Omental fat pad (tissue), 4 donors: Measurements from ENCODE around the gene ARL3. TPM values are rescaled to one million over a fixed set of nuclear protein-coding genes. Genes with fewer than 3 reads are reported as not detected.

Experiments used
- ATAC-seq: fragments of 150-250 bp; one replicate; pipeline ENCODE4 v1.9.1; 2016; ENCODE audit warnings: mild to moderate bottlenecking, moderate library complexity; ENCODE audit not compliant: low FRiP score
- DNase-seq: peaks from one replicate; pipeline ENCODE4 v3.0.0-alpha.2; 2019; ENCODE audit warnings: low spot score
- total RNA-seq, 4 donors: library from RNA; depleted of rRNA; stranded (reverse); fragments of >200 nt; gene quantifications; one replicate each; pipeline ENCODE4 v1.1.0, GENCODE V29; 2016
- TF ChIP-seq, protein P1 (sequence below), 3 donors: fragments of 450-650 bp; IDR thresholded peaks; one replicate each; pipeline ENCODE4 v1.5.1; 2016 to 2017; ENCODE audit warnings: antibody characterized with exemption in 3 of 3, mild to moderate bottlenecking in 3 of 3, moderate library complexity in 2 of 3

The ARL3 gene
- total RNA-seq, 4 donors from 2014 or later, result 2.8 to 6.1 (median 3.9) TPM

DNA sequence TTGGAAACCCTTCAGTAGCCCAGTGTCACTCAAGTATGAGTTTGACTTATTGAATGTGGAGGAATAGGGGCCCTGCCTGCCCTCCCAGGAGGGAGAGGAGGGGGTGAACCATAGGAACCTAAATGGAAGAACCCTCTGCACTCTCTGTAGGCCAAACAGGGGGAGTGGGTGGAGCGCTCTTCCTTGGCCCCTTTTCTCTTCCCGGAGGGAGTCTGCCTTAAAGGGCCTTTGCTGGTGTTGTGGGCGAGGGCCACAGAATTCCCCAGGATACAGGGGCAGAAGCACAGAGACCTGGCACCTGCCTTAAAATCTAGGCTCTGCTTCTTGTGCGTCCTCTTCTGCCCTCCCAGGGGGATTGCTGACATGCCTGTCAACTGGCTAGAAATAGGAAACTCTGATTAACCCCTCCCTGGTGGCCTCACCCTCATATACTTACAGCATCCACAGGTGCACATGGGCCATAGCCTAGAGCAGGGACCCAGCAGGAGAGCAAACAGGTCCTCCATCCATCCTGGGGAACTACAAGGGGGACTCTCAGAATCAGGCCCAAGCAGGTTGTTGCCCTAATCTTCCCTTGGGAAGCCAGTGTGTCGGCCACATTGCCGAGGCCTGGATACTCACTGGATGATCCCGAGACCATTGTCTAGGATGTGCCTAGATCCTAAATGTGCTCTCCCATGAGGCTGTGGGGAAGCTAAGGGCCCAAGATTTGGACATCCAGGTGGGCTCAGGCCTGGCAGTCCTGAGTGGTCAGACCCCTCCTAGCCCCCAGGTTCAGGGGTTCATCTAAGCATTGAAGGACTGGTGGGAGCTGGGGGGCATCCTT is 66.5 kb downstream of the ARL3 start:
- no peak for DNase-seq
- TF ChIP-seq, protein P1, sequence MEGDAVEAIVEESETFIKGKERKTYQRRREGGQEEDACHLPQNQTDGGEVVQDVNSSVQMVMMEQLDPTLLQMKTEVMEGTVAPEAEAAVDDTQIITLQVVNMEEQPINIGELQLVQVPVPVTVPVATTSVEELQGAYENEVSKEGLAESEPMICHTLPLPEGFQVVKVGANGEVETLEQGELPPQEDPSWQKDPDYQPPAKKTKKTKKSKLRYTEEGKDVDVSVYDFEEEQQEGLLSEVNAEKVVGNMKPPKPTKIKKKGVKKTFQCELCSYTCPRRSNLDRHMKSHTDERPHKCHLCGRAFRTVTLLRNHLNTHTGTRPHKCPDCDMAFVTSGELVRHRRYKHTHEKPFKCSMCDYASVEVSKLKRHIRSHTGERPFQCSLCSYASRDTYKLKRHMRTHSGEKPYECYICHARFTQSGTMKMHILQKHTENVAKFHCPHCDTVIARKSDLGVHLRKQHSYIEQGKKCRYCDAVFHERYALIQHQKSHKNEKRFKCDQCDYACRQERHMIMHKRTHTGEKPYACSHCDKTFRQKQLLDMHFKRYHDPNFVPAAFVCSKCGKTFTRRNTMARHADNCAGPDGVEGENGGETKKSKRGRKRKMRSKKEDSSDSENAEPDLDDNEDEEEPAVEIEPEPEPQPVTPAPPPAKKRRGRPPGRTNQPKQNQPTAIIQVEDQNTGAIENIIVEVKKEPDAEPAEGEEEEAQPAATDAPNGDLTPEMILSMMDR (IDR thresholded peaks at IDR 0.05), result no peak
- ATAC-seq, result no peak

DNA sequence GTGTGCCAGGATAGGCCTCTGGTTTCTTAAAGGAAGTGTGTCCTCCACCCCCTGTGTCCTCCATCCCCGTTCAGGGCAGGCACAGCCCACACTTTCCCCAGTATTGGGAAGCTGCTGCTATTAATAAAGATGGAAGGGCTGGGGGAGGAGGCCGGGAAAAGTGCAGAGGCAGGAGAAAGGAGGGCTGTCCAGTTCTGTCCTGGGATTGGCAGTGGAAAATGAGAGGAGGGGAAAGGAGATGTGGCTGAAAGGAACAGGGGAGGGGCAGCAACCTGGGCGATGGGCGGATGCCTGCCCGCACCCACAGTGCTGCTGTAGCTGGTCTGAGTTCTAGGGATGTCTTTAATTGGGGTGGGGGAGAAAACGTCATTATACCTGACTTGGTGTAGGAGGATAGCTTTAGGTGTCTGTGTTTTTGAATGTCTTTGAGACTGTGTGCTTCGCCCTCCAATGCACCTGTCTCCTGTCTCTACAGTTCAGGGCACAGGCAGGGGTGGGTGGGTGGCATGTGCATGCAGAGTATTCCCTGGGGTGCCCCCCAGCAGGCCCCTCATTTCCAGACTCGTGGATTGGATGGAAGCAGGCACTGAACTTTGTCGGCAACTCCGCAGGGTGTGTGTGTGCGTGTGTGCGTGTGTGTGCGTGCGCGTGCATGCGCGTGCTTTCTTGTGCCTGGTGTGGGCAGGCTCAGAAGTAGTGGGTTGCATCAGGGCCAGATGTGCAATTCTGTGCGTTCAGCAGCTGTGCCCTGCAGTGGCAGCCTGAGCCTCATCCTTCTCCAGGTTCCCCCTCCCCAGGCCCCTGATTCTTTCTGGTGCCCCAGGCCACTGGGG is 67.4 kb downstream of the ARL3 start:
- no peak for DNase-seq
- ATAC-seq, result peak; percentile 9
- TF ChIP-seq, protein P1 (IDR thresholded peaks at IDR 0.05), result no peak

DNA sequence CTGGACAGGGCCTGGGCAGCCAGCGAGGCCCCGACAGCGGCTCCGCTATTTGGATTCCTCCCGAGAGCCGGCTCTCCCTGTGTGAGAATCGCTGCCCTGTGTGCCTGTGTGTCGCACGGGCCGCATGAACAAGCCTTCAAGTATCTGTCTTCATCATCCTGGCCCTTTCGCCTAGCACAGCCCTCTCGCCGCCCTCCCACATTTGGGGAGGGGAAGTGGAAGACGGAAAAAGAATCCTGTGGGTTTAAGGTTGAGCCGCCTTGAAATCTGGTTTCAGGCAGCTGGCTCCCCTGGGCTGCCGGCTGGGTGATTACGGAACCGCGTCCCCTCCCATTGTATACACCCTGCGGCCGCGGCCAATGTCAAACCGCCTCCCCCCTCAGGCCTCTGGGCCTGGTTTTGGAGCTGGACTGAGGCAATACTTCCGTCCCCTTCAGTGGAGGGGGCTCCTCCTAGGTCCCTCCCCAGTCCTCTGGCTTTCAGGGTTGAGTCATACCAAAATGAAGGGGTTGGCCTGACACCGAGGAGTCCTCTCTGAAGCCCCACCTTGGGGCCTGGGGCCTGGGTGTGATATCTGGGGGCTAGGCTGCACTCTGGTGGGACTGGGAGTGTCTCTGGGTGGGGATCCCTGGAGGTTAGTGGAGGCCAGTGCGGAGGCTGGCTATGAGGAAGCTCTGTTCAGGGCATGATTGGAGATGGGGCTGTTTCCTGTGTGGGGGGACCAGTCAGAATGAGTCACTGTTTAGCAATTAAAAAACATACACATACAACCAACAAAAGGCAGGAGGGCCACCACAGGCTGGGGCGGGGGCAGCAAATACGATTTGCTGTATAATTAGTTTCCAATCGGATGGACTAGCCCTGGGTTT is 68.2 kb downstream of the ARL3 start:
- TF ChIP-seq, protein P1 (IDR thresholded peaks at IDR 0.05), result no peak
- DNase-seq, result peak; percentile 52
- ATAC-seq, result peak; percentile 62

DNA sequence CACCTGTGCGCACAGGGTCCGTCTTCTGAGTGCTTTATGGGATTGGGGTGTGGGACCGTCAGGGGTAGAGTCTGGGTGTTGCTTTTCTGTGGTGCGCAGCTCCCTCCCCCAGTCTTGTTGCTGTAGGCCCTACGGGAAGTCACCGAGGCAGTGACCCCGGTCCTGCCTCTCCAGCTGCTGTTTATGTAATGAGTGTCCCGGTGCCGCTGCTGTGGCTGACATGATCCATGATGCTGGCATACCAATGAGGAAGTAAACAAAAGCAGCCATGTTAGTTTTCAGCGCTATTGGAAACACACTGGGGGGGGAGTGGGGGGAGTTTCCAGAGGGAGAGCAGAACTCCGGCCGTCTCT is 68.8 kb downstream of the ARL3 start:
- TF ChIP-seq, protein P1 (IDR thresholded peaks at IDR 0.05), result no peak
- DNase-seq (peak; percentile 54), ATAC-seq (peak; percentile 0)

DNA sequence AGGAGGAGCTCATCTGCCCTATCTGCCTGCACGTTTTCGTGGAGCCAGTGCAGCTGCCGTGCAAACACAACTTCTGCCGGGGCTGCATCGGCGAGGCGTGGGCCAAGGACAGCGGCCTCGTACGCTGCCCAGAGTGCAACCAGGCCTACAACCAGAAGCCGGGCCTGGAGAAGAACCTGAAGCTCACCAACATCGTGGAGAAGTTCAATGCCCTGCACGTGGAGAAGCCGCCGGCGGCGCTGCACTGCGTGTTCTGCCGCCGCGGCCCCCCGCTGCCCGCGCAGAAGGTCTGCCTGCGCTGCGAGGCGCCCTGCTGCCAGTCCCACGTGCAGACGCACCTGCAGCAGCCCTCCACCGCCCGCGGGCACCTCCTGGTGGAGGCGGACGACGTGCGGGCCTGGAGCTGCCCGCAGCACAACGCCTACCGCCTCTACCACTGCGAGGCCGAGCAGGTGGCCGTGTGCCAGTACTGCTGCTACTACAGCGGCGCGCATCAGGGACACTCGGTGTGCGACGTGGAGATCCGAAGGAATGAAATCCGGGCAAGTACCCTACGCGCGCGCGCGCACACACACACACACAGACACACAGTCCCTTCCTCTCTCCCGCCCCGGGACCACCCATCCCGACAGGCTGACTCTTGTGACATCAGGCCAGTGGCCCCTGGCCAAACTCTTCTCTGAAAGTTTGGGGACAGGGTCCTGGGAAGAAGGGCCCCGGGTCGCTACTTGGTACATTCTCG is 69.4 kb downstream of the ARL3 start:
- DNase-seq (peak; percentile 48), ATAC-seq (peak; percentile 12)
- TF ChIP-seq, protein P1 (IDR thresholded peaks at IDR 0.05), result peak in 1 of 3 donors; percentile 21

DNA sequence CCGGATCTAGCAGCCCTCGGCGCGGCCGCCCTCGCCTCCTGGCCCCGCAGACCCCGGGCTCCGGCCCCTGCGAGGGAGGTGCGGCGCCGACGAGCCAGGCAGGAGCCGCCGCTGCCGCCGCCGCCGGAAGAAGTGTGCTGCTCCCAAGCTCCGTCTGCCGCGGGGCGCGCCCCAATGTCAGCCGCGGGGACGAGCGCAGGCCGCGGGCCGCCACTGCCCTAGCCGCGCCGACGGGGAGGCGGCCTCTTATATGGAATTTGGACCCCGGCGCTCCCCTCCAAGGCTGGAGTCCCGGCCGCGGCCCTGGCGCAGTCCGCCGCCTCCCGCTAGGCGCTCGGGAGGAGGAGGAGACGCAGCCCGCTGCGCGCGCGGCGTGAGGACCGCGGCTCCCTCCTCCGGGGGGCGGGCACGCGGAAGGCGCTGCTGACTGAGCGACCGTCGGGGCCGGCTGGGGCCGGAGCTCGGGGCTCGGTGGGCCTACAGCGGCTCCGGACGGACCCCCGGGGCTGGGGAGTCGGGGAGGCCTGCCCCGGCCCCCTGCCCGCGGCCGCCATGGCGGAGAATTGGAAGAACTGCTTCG is 70.0 kb downstream of the ARL3 start, which contains the start of gene TRIM8:
TRIM8 (plus strand) TSS at position 414 of the 580 bp plus-strand sequence; CDS start at position 553, 139 bp downstream.
- no peak for ATAC-seq
- no peak for DNase-seq
- TF ChIP-seq, protein P1 (IDR thresholded peaks at IDR 0.05), result no peak
